Gastrocnemius medialis (tissue), 4 donors: Measurements from ENCODE around the gene TJP2. TPM values are rescaled to one million over a fixed set of nuclear protein-coding genes. Genes with fewer than 3 reads are reported as not detected.

Experiments
- ATAC-seq, 2 donors: fragments of 150-250 bp; one replicate each; pipeline ENCODE4 v1.9.1; 2016
- DNase-seq, 2 donors: peaks; one replicate each; pipeline ENCODE4 v3.0.0-alpha.2; 2019
- H3K27ac ChIP-seq, 4 donors: fragments of 200-600 bp; sonication (generic); 1 replicate in 1 of 4; 2 replicates in 3 of 4; pipeline ENCODE4 v1.5.1; 2016 to 2018; ENCODE audit warnings: mild to moderate bottlenecking in 2 of 4, moderate library complexity in 1 of 4
- H3K27me3 ChIP-seq, 3 donors: fragments of 200-600 bp; sonication (generic) in 2 of 3; 1 replicate in 1 of 3; 2 replicates in 2 of 3; pipeline versions ENCODE4 v1.5.1 to v1.6.0; 2016 to 2019; ENCODE audit warnings: mild to moderate bottlenecking in 1 of 3, moderate library complexity in 1 of 3
- H3K36me3 ChIP-seq, 2 donors: fragments of 200-600 bp; sonication (generic) in 1 of 2; one replicate each; pipeline ENCODE4 v1.5.1; 2017 to 2018
- H3K4me1 ChIP-seq, 2 donors: fragments of 200-600 bp; sonication (generic) in 1 of 2; one replicate each; pipeline ENCODE4 v1.5.1; 2016 to 2017; ENCODE audit warnings: mild to moderate bottlenecking in 2 of 2
- H3K4me3 ChIP-seq, 4 donors: fragments of 200-600 bp; sonication (generic) in 3 of 4; 1 replicate in 1 of 4; 2 replicates in 3 of 4; pipeline ENCODE4 v1.5.1; 2016 to 2019; ENCODE audit warnings: mild to moderate bottlenecking in 2 of 4
- H3K9me3 ChIP-seq, 3 donors: fragments of 200-600 bp; sonication (generic) in 2 of 3; 1 replicate in 1 of 3; 2 replicates in 2 of 3; pipeline ENCODE4 v1.5.1; 2016 to 2019
- CTCF ChIP-seq, 5 experiments: fragments of 450-650 bp in 3 of 5; fragments of 200-600 bp in 2 of 5; sonication (generic) in 2 of 5; IDR thresholded peaks in 4 of 5; conservative IDR thresholded peaks in 1 of 5; 1 replicate in 4 of 5; 2 replicates in 1 of 5; pipeline ENCODE4 v1.5.1; 2016 to 2019; ENCODE audit warnings: antibody characterized with exemption in 5 of 5, mild to moderate bottlenecking in 3 of 5, moderate library complexity in 3 of 5
- POLR2A ChIP-seq, 2 donors: fragments of 450-650 bp; IDR thresholded peaks; one replicate each; pipeline ENCODE4 v1.6.1; 2017; ENCODE audit warnings: antibody characterized with exemption in 2 of 2, mild to moderate bottlenecking in 2 of 2, moderate library complexity in 2 of 2
- in situ Hi-C, 4 donors: fragments of 200-750 bp; cut with MboI; loops; one replicate each; pipeline versions ENCODE4 v1.15.0 to v1.8.0; 2017; ENCODE audit warnings: low sequenced_read_pairs in 4 of 4
- intact Hi-C: fragments of 100-400 bp; cut with DNase I; formaldehyde crosslinking; loops from one replicate; pipeline ENCODE4 v1.15.1; 2023; ENCODE audit warnings: low total_unique reads
- total RNA-seq, 4 donors: library from RNA; depleted of rRNA; stranded (reverse); fragments of >200 nt; gene quantifications; one replicate each; pipeline versions ENCODE4 v1.1.0 to v1.2.3, GENCODE V29; 2016

The TJP2 gene
- total RNA-seq, 4 donors from 2014 or later: 10.5 to 23.1 (median 17.6) TPM

DNA sequence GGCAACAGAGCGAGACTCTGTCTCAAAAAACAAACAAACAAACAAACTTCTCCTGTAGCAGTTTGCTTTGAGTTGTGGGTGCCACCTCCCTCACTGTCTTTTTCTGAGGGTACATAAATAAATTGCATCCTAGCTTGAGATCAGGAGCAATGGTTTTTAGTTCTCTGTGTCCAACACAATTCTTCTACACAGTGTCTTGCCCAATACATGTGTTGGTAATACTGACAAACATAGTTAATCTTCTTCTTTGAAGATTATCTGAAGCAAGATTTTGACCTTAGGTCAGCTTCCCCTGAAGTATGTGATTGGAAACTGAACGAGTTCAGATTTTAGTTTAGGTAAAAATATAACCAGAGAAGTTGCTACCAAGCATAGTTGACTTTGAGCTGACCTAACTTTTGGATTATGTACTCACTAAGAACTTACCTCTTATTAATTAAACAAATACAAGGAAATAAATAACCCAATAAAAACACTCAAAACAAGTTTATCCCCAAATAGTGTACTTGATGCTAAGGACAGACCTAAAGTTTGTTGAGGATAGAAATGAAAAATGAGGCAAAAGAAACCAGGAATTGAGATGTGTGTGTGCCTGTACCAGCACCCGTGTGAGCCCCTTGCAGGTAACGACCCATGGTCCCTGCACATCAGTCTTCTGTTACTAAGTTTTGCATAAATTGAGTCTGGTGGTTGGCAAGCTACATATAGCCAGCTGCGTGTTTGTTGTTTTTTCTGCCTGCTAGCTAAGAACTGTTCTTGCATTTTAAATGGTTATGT is 16.2 kb downstream of the TJP2 start:
- ATAC-seq: no peak
- intact Hi-C loops: no loop called here
- H3K36me3 ChIP-seq: no peaks in the 10 kb centered on the region
- TF ChIP-seq POLR2A (IDR thresholded peaks at IDR 0.05) (no peak), CTCF (IDR thresholded peaks at IDR 0.05 in 4 of 5, conservative IDR thresholded peaks at IDR 0.05 in 1 of 5) (no peak)
- no peaks in the 10 kb centered on the region for H3K9me3 ChIP-seq
- in situ Hi-C loops: loop anchor here in 2 of 4 donors (5.0 to 10.0 kb wide), 2 partner anchors 133 to 135 kb away; no protein-coding TSS in a partner anchor
- H3K4me3 ChIP-seq: no peak overlapping the region
- no peak for DNase-seq
- H3K27ac ChIP-seq: no peak overlapping the region
- H3K4me1 ChIP-seq: peaks cover 21 to 34% of the 10 kb centered on the region in 2 donors
- H3K27me3 ChIP-seq: no peaks in the 10 kb centered on the region

- TF ChIP-seq POLR2A (IDR thresholded peaks at IDR 0.05) (no peak), CTCF (IDR thresholded peaks at IDR 0.05 in 4 of 5, conservative IDR thresholded peaks at IDR 0.05 in 1 of 5) (no peak)
- H3K27ac ChIP-seq: no peak overlapping the region
- ATAC-seq (no peak), DNase-seq (no peak)
- no peaks in the 10 kb centered on the region for H3K27me3 ChIP-seq
- no peaks in the 10 kb centered on the region for H3K9me3 ChIP-seq
- H3K4me1 ChIP-seq: peaks cover 21 to 38% of the 10 kb centered on the region in 2 donors
- no peak overlapping the region for H3K4me3 ChIP-seq
- in situ Hi-C loops (loop anchor here in 2 of 4 donors (5.0 to 10.0 kb wide), 2 partner anchors 134 to 136 kb away; no protein-coding TSS in a partner anchor), intact Hi-C loops (no loop called here)
- no peaks in the 10 kb centered on the region for H3K36me3 ChIP-seq
Observed at GRCh38 chr9:69190863-69191181, 16.7 kb downstream of the TJP2 start.

- H3K27ac ChIP-seq: peak overlapping the region in 1 of 4 donors; percentile 1
- no peak for TF ChIP-seq POLR2A (IDR thresholded peaks at IDR 0.05)
- no peak for TF ChIP-seq CTCF (IDR thresholded peaks at IDR 0.05 in 4 of 5, conservative IDR thresholded peaks at IDR 0.05 in 1 of 5)
- intact Hi-C loops: no loop called here
- no peak for DNase-seq
- H3K27me3 ChIP-seq: no peaks in the 10 kb centered on the region
- in situ Hi-C loops: loop anchor here in 2 of 4 donors (5.0 to 10.0 kb wide), 2 partner anchors 134 to 136 kb away; no protein-coding TSS in a partner anchor
- no peak overlapping the region for H3K4me3 ChIP-seq
- no peaks in the 10 kb centered on the region for H3K36me3 ChIP-seq
- ATAC-seq: no peak
- peaks cover 20 to 34% of the 10 kb centered on the region in 2 donors for H3K4me1 ChIP-seq
- H3K9me3 ChIP-seq: no peaks in the 10 kb centered on the region
Observed at GRCh38 chr9:69191231-69191630, 17.2 kb downstream of the TJP2 start.

GRCh38 chr9:69192214-69192613 is 18.1 kb downstream of the TJP2 start:
- H3K27ac ChIP-seq: peak overlapping the region in 1 of 4 donors; percentile 29
- no peaks in the 10 kb centered on the region for H3K9me3 ChIP-seq
- no peak for TF ChIP-seq CTCF (IDR thresholded peaks at IDR 0.05 in 4 of 5, conservative IDR thresholded peaks at IDR 0.05 in 1 of 5)
- TF ChIP-seq POLR2A (IDR thresholded peaks at IDR 0.05): no peak
- no peaks in the 10 kb centered on the region for H3K36me3 ChIP-seq
- ATAC-seq (no peak), DNase-seq (no peak)
- intact Hi-C loops (loop anchor here (2.0 kb wide), 1 partner anchor 69 kb away; no protein-coding TSS in a partner anchor), in situ Hi-C loops (loop anchor here in 2 of 4 donors (5.0 to 10.0 kb wide), 2 partner anchors 135 to 137 kb away; no protein-coding TSS in a partner anchor)
- no peak overlapping the region for H3K4me3 ChIP-seq
- peaks cover 10 to 26% of the 10 kb centered on the region in 2 donors for H3K4me1 ChIP-seq
- H3K27me3 ChIP-seq: no peaks in the 10 kb centered on the region
